ENCODE results near the gene PLD1.

GRCh38 chr3:171640520-171641412, 169.5 kb downstream of the PLD1 start:
- TF ChIP-seq POLR2A (IDR thresholded peaks at IDR 0.05; ENCODE audit: low read length) (no peak), GATA1 (IDR thresholded peaks at IDR 0.05; ENCODE audit: low read depth, low read length) (no peak)
